Gastrocnemius medialis (tissue), 4 donors: ENCODE measurements around the gene MALRD1. TPM values are rescaled to one million over a fixed set of nuclear protein-coding genes. Genes with fewer than 3 reads are reported as not detected.

Source experiments
- ATAC-seq, 2 donors: fragments of 150-250 bp; one replicate each; pipeline ENCODE4 v1.9.1; 2016
- DNase-seq, 2 donors: peaks; one replicate each; pipeline ENCODE4 v3.0.0-alpha.2; 2019
- H3K27ac ChIP-seq, 4 donors: fragments of 200-600 bp; sonication (generic); 1 replicate in 1 of 4; 2 replicates in 3 of 4; pipeline ENCODE4 v1.5.1; 2016 to 2018; ENCODE audit warnings: mild to moderate bottlenecking in 2 of 4, moderate library complexity in 1 of 4
- H3K27me3 ChIP-seq, 3 donors: fragments of 200-600 bp; sonication (generic) in 2 of 3; 1 replicate in 1 of 3; 2 replicates in 2 of 3; pipeline versions ENCODE4 v1.5.1 to v1.6.0; 2016 to 2019; ENCODE audit warnings: mild to moderate bottlenecking in 1 of 3, moderate library complexity in 1 of 3
- H3K36me3 ChIP-seq, 2 donors: fragments of 200-600 bp; sonication (generic) in 1 of 2; one replicate each; pipeline ENCODE4 v1.5.1; 2017 to 2018
- H3K4me1 ChIP-seq, 2 donors: fragments of 200-600 bp; sonication (generic) in 1 of 2; one replicate each; pipeline ENCODE4 v1.5.1; 2016 to 2017; ENCODE audit warnings: mild to moderate bottlenecking in 2 of 2
- H3K4me3 ChIP-seq, 4 donors: fragments of 200-600 bp; sonication (generic) in 3 of 4; 1 replicate in 1 of 4; 2 replicates in 3 of 4; pipeline ENCODE4 v1.5.1; 2016 to 2019; ENCODE audit warnings: mild to moderate bottlenecking in 2 of 4
- H3K9me3 ChIP-seq, 3 donors: fragments of 200-600 bp; sonication (generic) in 2 of 3; 1 replicate in 1 of 3; 2 replicates in 2 of 3; pipeline ENCODE4 v1.5.1; 2016 to 2019
- CTCF ChIP-seq, 5 experiments: fragments of 450-650 bp in 3 of 5; fragments of 200-600 bp in 2 of 5; sonication (generic) in 2 of 5; IDR thresholded peaks in 4 of 5; conservative IDR thresholded peaks in 1 of 5; 1 replicate in 4 of 5; 2 replicates in 1 of 5; pipeline ENCODE4 v1.5.1; 2016 to 2019; ENCODE audit warnings: antibody characterized with exemption in 5 of 5, mild to moderate bottlenecking in 3 of 5, moderate library complexity in 3 of 5
- POLR2A ChIP-seq, 2 donors: fragments of 450-650 bp; IDR thresholded peaks; one replicate each; pipeline ENCODE4 v1.6.1; 2017; ENCODE audit warnings: antibody characterized with exemption in 2 of 2, mild to moderate bottlenecking in 2 of 2, moderate library complexity in 2 of 2
- in situ Hi-C, 4 donors: fragments of 200-750 bp; cut with MboI; loops; one replicate each; pipeline versions ENCODE4 v1.15.0 to v1.8.0; 2017; ENCODE audit warnings: low sequenced_read_pairs in 4 of 4
- intact Hi-C: fragments of 100-400 bp; cut with DNase I; formaldehyde crosslinking; loops from one replicate; pipeline ENCODE4 v1.15.1; 2023; ENCODE audit warnings: low total_unique reads
- total RNA-seq, 4 donors: library from RNA; depleted of rRNA; stranded (reverse); fragments of >200 nt; gene quantifications; one replicate each; pipeline versions ENCODE4 v1.1.0 to v1.2.3, GENCODE V29; 2016

The MALRD1 gene
- total RNA-seq, 4 donors from 2014 or later: 0.75 TPM; not detected in 3

- DNase-seq: no peak
- intact Hi-C loops (no loop called here), in situ Hi-C loops (no loop called here)
- TF ChIP-seq POLR2A (IDR thresholded peaks at IDR 0.05) (no peak), CTCF (IDR thresholded peaks at IDR 0.05 in 4 of 5, conservative IDR thresholded peaks at IDR 0.05 in 1 of 5) (no peak)
- ATAC-seq: no peak
- Histone ChIP-seq H3K27ac (no peak overlapping the region), H3K9me3 (no peaks in the 10 kb centered on the region), H3K27me3 (no peaks in the 10 kb centered on the region), H3K4me3 (no peak overlapping the region), H3K4me1 (no peaks in the 10 kb centered on the region), H3K36me3 (no peaks in the 10 kb centered on the region)
These were observed 242.2 kb downstream of the MALRD1 start for GRCh38 chr10:19290770-19291169.

GRCh38 chr10:19294233-19294632, 245.6 kb downstream of the MALRD1 start:
- in situ Hi-C loops: no loop called here
- H3K4me1 ChIP-seq: no peaks in the 10 kb centered on the region
- H3K9me3 ChIP-seq: no peaks in the 10 kb centered on the region
- H3K4me3 ChIP-seq: no peak overlapping the region
- no peaks in the 10 kb centered on the region for H3K36me3 ChIP-seq
- H3K27me3 ChIP-seq: no peaks in the 10 kb centered on the region
- DNase-seq (no peak), ATAC-seq (no peak)
- no peak overlapping the region for H3K27ac ChIP-seq
- TF ChIP-seq CTCF (IDR thresholded peaks at IDR 0.05 in 4 of 5, conservative IDR thresholded peaks at IDR 0.05 in 1 of 5) (no peak), POLR2A (IDR thresholded peaks at IDR 0.05) (no peak)
- intact Hi-C loops: no loop called here

- DNase-seq (no peak), ATAC-seq (no peak)
- Histone ChIP-seq H3K4me3 (no peak overlapping the region), H3K27me3 (no peaks in the 10 kb centered on the region), H3K36me3 (no peaks in the 10 kb centered on the region), H3K27ac (no peak overlapping the region), H3K4me1 (no peaks in the 10 kb centered on the region), H3K9me3 (no peaks in the 10 kb centered on the region)
- intact Hi-C loops: no loop called here
- in situ Hi-C loops: no loop called here
- TF ChIP-seq CTCF (IDR thresholded peaks at IDR 0.05 in 4 of 5, conservative IDR thresholded peaks at IDR 0.05 in 1 of 5) (no peak), POLR2A (IDR thresholded peaks at IDR 0.05) (no peak)
These were observed 251.0 kb downstream of the MALRD1 start for GRCh38 chr10:19299645-19300044.

GRCh38 chr10:19302117-19302516, 253.5 kb downstream of the MALRD1 start:
- Histone ChIP-seq H3K4me3 (no peak overlapping the region), H3K36me3 (no peaks in the 10 kb centered on the region), H3K4me1 (no peaks in the 10 kb centered on the region), H3K9me3 (no peaks in the 10 kb centered on the region), H3K27me3 (no peaks in the 10 kb centered on the region), H3K27ac (no peak overlapping the region)
- intact Hi-C loops: no loop called here
- no peak for TF ChIP-seq POLR2A (IDR thresholded peaks at IDR 0.05)
- TF ChIP-seq CTCF (IDR thresholded peaks at IDR 0.05 in 4 of 5, conservative IDR thresholded peaks at IDR 0.05 in 1 of 5): no peak
- in situ Hi-C loops: no loop called here
- ATAC-seq: no peak
- DNase-seq: no peak

GRCh38 chr10:19310066-19310465, 261.5 kb downstream of the MALRD1 start:
- Histone ChIP-seq H3K27ac (no peak overlapping the region), H3K27me3 (no peaks in the 10 kb centered on the region), H3K9me3 (no peaks in the 10 kb centered on the region), H3K4me3 (no peak overlapping the region), H3K4me1 (no peaks in the 10 kb centered on the region), H3K36me3 (no peaks in the 10 kb centered on the region)
- TF ChIP-seq CTCF (IDR thresholded peaks at IDR 0.05 in 4 of 5, conservative IDR thresholded peaks at IDR 0.05 in 1 of 5) (no peak), POLR2A (IDR thresholded peaks at IDR 0.05) (no peak)
- in situ Hi-C loops (no loop called here), intact Hi-C loops (no loop called here)
- ATAC-seq (no peak), DNase-seq (no peak)
